OCI-LY7 (cell line): ENCODE results near the gene MRPL10. TPM values are rescaled to one million over a fixed set of nuclear protein-coding genes. Genes with fewer than 3 reads are reported as not detected.

Source experiments
- BruUV-seq: library from RNA; stranded (reverse); fragments of 400-500 nt; replicated peaks from 2 replicates; lab custom pipeline; 2021; lab: Mats Ljungman, UMichigan
- CTCF ChIA-PET: fragments of 300-600 bp; sonication (Branson Sonifier 250); formaldehyde crosslinking; loops from one replicate; lab custom pipeline; 2022; ENCODE audit warnings: antibody characterized with exemption; ENCODE audit not compliant: unreplicated experiment; lab: Charles Lee
- POLR2A ChIA-PET: fragments of 300-600 bp; sonication (Branson Sonifier 250); formaldehyde crosslinking; loops from one replicate; lab custom pipeline; 2022; ENCODE audit warnings: antibody characterized with exemption; lab: Charles Lee
- DNase-seq: peaks from one replicate; pipeline ENCODE4 v3.0.0-alpha.2; 2015; ENCODE audit warnings: low spot score
- H2AFZ ChIP-seq: fragments of 200-600 bp; sonication (generic), shearing (Covaris generic); 2 replicates; pipeline ENCODE4 v1.6.1; 2014; ENCODE audit warnings: mild to moderate bottlenecking, antibody characterized with exemption, low read length, moderate library complexity
- H3K27ac ChIP-seq: fragments of 200-600 bp; sonication (generic); 2 replicates; pipeline ENCODE4 v1.5.1; 2014; ENCODE audit warnings: mixed run types, low read depth, mild to moderate bottlenecking, moderate library complexity, low read length, inconsistent platforms; ENCODE audit not compliant: poor library complexity, severe bottlenecking
- H3K36me3 ChIP-seq: fragments of 200-600 bp; sonication (generic); 2 replicates; pipeline ENCODE4 v1.6.1; 2014; ENCODE audit warnings: mild to moderate bottlenecking, antibody characterized with exemption, low read length, moderate library complexity, mixed read lengths; ENCODE audit not compliant: insufficient read depth
- H3K4me1 ChIP-seq: fragments of 200-600 bp; sonication (generic); 2 replicates; pipeline ENCODE4 v1.5.1; 2014; ENCODE audit warnings: mild to moderate bottlenecking, low read length; ENCODE audit not compliant: insufficient read depth, poor library complexity, severe bottlenecking
- H3K4me2 ChIP-seq: fragments of 200-600 bp; sonication (generic); 2 replicates; pipeline ENCODE4 v1.6.1; 2014; ENCODE audit warnings: mild to moderate bottlenecking, low read length
- H3K4me3 ChIP-seq: fragments of 200-600 bp; sonication (generic); 2 replicates; pipeline ENCODE4 v1.5.1; 2014; ENCODE audit warnings: mild to moderate bottlenecking, low read depth, low read length; ENCODE audit not compliant: poor library complexity, severe bottlenecking
- H3K79me2 ChIP-seq: fragments of 200-600 bp; sonication (generic); 2 replicates; pipeline ENCODE4 v1.6.1; 2016; ENCODE audit warnings: low read depth, mild to moderate bottlenecking, low read length, moderate library complexity, mixed read lengths; ENCODE audit not compliant: insufficient read depth
- H3K9me2 ChIP-seq: fragments of 200-600 bp; sonication (generic); 2 replicates; pipeline ENCODE4 v1.6.1; 2016; ENCODE audit warnings: mild to moderate bottlenecking, low read length, mixed read lengths; ENCODE audit not compliant: insufficient read depth
- H3K9me3 ChIP-seq: fragments of 200-600 bp; sonication (generic); 2 replicates; pipeline ENCODE4 v1.6.1; 2014; ENCODE audit warnings: mild to moderate bottlenecking, mixed run types, low read length, mixed read lengths
- H4K20me1 ChIP-seq: fragments of 200-600 bp; sonication (generic); 2 replicates; pipeline ENCODE4 v1.6.1; 2014; ENCODE audit warnings: mild to moderate bottlenecking, antibody characterized with exemption, low read length, moderate library complexity, mixed read lengths; ENCODE audit not compliant: insufficient read depth
- EZH2phosphoT487 ChIP-seq: fragments of 200-600 bp; sonication (generic); IDR thresholded peaks from 2 replicates; pipeline ENCODE4 v1.6.1; 2018; ENCODE audit warnings: low read depth, borderline replicate concordance, mild to moderate bottlenecking, mixed run types, antibody characterized with exemption, low read length, moderate library complexity, mixed read lengths
- intact Hi-C: fragments of 100-400 bp; cut with micrococcal nuclease; formaldehyde crosslinking; loops from one replicate; pipeline ENCODE4 v1.10.0; 2022; ENCODE audit not compliant: unreplicated experiment
- total RNA-seq, 2 experiments: library from RNA; depleted of rRNA in 1 of 2; stranded (reverse); fragments of >200 nt in 1 of 2; shearing (Covaris generic) in 1 of 2; gene quantifications; 2 replicates each; pipeline ENCODE4 v1.2.3, GENCODE V29; 2014 to 2022
- TF ChIP-seq, protein P1 (sequence below): fragments of 200-600 bp; sonication (generic); conservative IDR thresholded peaks from 2 replicates; pipeline ENCODE4 v1.5.1; 2014; ENCODE audit warnings: mild to moderate bottlenecking, antibody characterized with exemption, low read length, moderate library complexity, mixed read lengths

The MRPL10 gene
- total RNA-seq, 2 experiments from 2014 or later = 50.8 to 56.7 TPM

DNA sequence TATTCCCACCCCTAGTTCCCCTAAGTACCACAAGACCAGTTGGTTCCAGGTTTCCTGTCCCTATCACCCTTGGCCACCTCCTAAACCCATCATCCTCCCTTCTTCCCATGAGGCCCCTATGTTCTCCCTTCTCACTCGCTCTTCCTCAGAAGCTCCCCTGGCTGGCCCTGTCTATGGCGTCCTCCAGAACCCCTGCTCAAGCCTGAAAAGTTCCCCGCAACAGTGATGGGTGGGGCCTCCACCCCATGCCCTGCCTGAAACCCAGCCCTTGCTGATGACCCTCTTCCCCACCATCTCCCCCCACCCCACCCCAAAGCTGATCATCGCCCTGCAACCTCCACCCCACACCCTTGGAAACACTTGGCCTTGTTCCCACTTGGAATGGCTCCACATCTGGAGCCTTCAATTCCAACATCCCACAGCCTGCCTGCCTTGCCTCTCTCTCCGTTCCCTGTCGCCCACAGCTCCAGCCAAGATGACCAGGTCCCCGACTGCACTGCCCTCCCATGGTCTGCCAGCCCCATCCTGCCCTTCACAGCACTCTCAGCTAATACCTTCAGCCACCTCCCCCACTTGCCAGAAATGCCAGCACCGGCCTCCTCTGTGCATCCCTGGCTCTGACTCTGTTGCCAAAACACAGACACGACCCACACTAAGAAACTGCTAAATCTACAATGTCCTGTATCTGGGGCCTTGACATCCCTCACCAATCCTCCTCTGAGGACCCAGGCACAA, 20.3 kb downstream of the MRPL10 start:
- Histone ChIP-seq H3K36me3 (peaks cover 15% of the 10 kb centered on the region; the same call in 1 of the 2 replicates), H4K20me1 (no peaks in the 10 kb centered on the region), H3K4me2 (no peak overlapping the region), H3K27ac (no peak overlapping the region), H2AFZ (no peak overlapping the region), H3K4me3 (no peak overlapping the region), H3K79me2 (no peaks in the 10 kb centered on the region), H3K9me2 (no peaks in the 10 kb centered on the region), H3K4me1 (no peaks in the 10 kb centered on the region), H3K9me3 (no peaks in the 10 kb centered on the region)
- intact Hi-C loops = no loop called here
- POLR2A ChIA-PET = no interaction called here
- BruUV-seq = no TSS peak
- DNase-seq = no peak
- TF ChIP-seq, protein P1, sequence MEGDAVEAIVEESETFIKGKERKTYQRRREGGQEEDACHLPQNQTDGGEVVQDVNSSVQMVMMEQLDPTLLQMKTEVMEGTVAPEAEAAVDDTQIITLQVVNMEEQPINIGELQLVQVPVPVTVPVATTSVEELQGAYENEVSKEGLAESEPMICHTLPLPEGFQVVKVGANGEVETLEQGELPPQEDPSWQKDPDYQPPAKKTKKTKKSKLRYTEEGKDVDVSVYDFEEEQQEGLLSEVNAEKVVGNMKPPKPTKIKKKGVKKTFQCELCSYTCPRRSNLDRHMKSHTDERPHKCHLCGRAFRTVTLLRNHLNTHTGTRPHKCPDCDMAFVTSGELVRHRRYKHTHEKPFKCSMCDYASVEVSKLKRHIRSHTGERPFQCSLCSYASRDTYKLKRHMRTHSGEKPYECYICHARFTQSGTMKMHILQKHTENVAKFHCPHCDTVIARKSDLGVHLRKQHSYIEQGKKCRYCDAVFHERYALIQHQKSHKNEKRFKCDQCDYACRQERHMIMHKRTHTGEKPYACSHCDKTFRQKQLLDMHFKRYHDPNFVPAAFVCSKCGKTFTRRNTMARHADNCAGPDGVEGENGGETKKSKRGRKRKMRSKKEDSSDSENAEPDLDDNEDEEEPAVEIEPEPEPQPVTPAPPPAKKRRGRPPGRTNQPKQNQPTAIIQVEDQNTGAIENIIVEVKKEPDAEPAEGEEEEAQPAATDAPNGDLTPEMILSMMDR = no peak
- no peak for TF ChIP-seq EZH2phosphoT487
- CTCF ChIA-PET = no interaction called here

DNA sequence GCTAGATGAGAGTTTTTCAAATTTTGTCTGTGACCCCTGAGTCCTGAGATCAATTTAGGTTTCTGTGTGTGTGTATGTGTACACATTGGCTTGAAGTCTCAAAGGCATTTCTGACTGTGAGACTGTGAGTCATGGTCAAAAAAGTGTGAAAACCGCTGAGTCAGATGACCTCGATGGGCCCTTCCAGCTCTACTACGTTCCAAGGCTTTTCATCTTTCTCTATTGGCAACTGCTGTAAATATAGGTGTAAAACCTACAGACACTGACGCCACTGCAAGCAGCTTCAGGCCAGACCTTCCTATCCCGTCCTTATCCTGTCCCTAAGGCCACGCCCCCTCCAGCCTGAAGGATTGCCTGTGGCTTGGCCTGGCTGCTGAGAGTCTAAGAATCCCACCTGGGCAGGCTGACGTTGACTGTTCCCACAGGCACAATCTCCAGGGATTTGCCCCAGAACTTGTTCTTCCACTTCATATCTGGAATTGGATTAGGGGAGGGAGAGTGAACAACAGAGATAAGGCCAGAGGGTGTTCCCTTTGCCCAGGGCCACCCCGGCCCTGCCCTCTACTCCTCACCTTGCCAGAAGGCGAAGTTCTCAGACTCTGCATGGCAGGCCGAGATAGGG, 21.0 kb downstream of the MRPL10 start:
- H3K79me2 ChIP-seq = no peaks in the 10 kb centered on the region
- no peak for TF ChIP-seq EZH2phosphoT487
- TF ChIP-seq, protein P1 = no peak
- no peaks in the 10 kb centered on the region for H4K20me1 ChIP-seq
- intact Hi-C loops = no loop called here
- H3K4me1 ChIP-seq = no peaks in the 10 kb centered on the region
- CTCF ChIA-PET = no interaction called here
- BruUV-seq = no TSS peak
- no peaks in the 10 kb centered on the region for H3K9me2 ChIP-seq
- POLR2A ChIA-PET = no interaction called here
- DNase-seq = no peak
- no peak overlapping the region for H3K27ac ChIP-seq
- H3K4me2 ChIP-seq = no peak overlapping the region
- H3K9me3 ChIP-seq = no peaks in the 10 kb centered on the region
- H3K4me3 ChIP-seq = no peak overlapping the region
- peaks cover 12% of the 10 kb centered on the region; the same call in 1 of the 2 replicates for H3K36me3 ChIP-seq
- H2AFZ ChIP-seq = no peak overlapping the region
